ENCODE measurements around the gene PRIM2. TPM values are rescaled to one million over a fixed set of nuclear protein-coding genes. Genes with fewer than 3 reads are reported as not detected.
"Not testable (repeated sequence)": the region's sequence is repeated elsewhere in the genome, so short reads cannot be mapped to it uniquely, and the experiment has no call there.

The PRIM2 gene
- total and polyA plus RNA-seq, 9 of the 15 experiments (the other 6 are each of a cell fraction or from before 2014, with no cell fraction given) = 19.8 to 57.5 (median 33.4) TPM

DNA sequence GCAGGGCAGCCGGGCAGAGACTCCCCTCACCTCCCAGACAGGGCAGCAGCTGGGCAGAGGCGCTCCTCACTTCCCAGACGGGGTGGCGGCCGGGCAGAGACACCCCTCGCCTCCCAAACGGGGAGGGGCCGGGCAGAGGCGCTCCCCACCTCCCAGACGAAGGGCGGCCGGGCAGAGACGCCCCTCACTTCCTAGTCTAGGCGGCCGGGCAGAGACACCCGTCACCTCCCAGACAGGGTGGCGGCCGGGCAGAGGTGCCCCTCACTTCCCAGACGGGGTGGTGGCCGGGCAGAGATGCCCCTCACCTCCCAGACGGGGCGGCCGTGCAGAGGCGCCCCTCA is 6.6 kb upstream of the PRIM2 start:
- Histone ChIP-seq H3K4me1 (replicated peaks in 1 of 2; ENCODE audit: control insufficient read depth in 2 of 2, insufficient read depth in 2 of 2, low read length in 2 of 2) (peaks cover 0 to 2% of the 10 kb centered on the region in 2 experiments; a peak in 2 of 5 replicates), H4K20me1 (replicated peaks; ENCODE audit: control insufficient read depth, insufficient read depth, low read length) (no peaks in the 10 kb centered on the region), H3K9ac (ENCODE audit: insufficient read depth in 1 of 2, low read depth in 2 of 2, low read length in 2 of 2) (no peak overlapping the region), H3K79me2 (ENCODE audit: control insufficient read depth, insufficient read depth, low read length) (no peaks in the 10 kb centered on the region), H3K27ac (ENCODE audit: extremely low read depth, low read depth, low read length) (no peak overlapping the region), H2AFZ (ENCODE audit: low read depth, low read length) (no peak overlapping the region), H3K4me3 (no peak overlapping the region), H3K4me2 (ENCODE audit: insufficient read depth, low read length) (no peak overlapping the region), H3K9me1 (ENCODE audit: control insufficient read depth, insufficient read depth, low read length) (no peaks in the 10 kb centered on the region), H3K27me3 (ENCODE audit: control insufficient read depth in 2 of 2, insufficient read depth in 2 of 2, low read length in 2 of 2) (no peaks in the 10 kb centered on the region), H3K9me3 (replicated peaks; ENCODE audit: control insufficient read depth, insufficient read depth, low read depth, low read length) (no peaks in the 10 kb centered on the region), H3K36me3 (ENCODE audit: control insufficient read depth, insufficient read depth, low read length) (no peaks in the 10 kb centered on the region)
- ChIA-PET CTCF (ENCODE audit: low intra/inter-chr PET ratio) (no interaction called here), POLR2A (no interaction called here)
- no TSS peak for BruUV-seq (replicated peaks)
- no peak for ATAC-seq
- in situ Hi-C loops (cut with MboI) = loop anchor here (10.0 to 25.0 kb wide), 2 partner anchors 126 to 948 kb away; no protein-coding TSS in a partner anchor
- TF ChIP-seq, protein P1, sequence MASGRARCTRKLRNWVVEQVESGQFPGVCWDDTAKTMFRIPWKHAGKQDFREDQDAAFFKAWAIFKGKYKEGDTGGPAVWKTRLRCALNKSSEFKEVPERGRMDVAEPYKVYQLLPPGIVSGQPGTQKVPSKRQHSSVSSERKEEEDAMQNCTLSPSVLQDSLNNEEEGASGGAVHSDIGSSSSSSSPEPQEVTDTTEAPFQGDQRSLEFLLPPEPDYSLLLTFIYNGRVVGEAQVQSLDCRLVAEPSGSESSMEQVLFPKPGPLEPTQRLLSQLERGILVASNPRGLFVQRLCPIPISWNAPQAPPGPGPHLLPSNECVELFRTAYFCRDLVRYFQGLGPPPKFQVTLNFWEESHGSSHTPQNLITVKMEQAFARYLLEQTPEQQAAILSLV (tag; IDR thresholded peaks at IDR 0.05) = no peak
- TF ChIP-seq, protein P2, sequence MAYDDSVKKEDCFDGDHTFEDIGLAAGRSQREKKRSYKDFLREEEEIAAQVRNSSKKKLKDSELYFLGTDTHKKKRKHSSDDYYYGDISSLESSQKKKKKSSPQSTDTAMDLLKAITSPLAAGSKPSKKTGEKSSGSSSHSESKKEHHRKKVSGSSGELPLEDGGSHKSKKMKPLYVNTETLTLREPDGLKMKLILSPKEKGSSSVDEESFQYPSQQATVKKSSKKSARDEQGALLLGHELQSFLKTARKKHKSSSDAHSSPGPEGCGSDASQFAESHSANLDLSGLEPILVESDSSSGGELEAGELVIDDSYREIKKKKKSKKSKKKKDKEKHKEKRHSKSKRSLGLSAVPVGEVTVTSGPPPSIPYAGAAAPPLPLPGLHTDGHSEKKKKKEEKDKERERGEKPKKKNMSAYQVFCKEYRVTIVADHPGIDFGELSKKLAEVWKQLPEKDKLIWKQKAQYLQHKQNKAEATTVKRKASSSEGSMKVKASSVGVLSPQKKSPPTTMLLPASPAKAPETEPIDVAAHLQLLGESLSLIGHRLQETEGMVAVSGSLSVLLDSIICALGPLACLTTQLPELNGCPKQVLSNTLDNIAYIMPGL (CRISPR knock-in tag; IDR thresholded peaks at IDR 0.05) = no peak
- TF ChIP-seq FOS (IDR thresholded peaks at IDR 0.05; ENCODE audit: extremely low read depth, insufficient read length) = no peak
- 37% methylated on average over 13 of the region's 24 CpGs for WGBS (ENCODE audit: insufficient coverage, low coverage, missing lambda C conversion rate)
- intact Hi-C loops (cut with micrococcal nuclease) = loop anchor here (10.0 kb wide), 3 partner anchors 596 to 946 kb away; no protein-coding TSS in a partner anchor
- no peak for DNase-seq (ENCODE audit: extremely low read depth in 1 of 4, low spot score in 3 of 4)
- FAIRE-seq = no peak

DNA sequence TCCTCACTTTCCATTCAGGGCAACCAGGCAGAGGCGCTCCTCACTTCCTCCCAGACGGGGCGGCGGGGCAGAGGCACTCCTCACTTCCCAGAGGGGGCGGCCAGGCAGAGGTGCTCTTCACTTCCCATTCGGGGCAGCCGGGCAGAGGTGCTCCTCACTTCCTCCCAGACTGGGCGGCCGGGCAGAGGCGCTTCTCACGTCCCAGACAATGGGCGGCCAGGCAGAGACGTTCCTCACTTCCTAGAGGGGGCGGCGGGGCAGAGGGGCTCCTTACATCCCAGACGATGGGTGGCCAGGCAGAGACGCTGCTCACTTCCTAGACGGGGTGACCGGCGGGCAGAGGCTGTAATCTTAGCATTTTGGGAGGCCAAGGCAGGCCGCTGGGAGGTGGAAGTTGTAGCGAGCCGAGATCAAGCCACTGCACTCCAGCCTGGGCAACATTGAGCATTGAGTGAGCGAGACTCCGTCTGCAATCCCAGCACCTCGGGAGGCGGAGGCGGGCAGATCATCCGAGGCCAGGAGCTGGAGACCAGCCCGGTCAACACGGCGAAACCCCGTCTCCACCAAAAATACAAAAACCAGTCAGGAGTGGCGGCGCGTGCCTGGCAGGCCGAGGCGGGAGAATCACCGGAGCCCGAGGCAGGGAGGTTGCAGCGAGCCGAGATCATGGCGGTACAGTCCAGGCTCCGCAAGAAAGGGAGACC is 6.0 kb upstream of the PRIM2 start:
- FAIRE-seq; H3K27ac ChIP-seq (ENCODE audit: extremely low read depth, low read depth, low read length); H3K9me1 ChIP-seq (ENCODE audit: control insufficient read depth, insufficient read depth, low read length); H2AFZ ChIP-seq (ENCODE audit: low read depth, low read length); H3K79me2 ChIP-seq (ENCODE audit: control insufficient read depth, insufficient read depth, low read length); H3K36me3 ChIP-seq (ENCODE audit: control insufficient read depth, insufficient read depth, low read length); H3K27me3 ChIP-seq (ENCODE audit: control insufficient read depth in 2 of 2, insufficient read depth in 2 of 2, low read length in 2 of 2); POLR2A ChIA-PET; H3K4me1 ChIP-seq (replicated peaks in 1 of 2; ENCODE audit: control insufficient read depth in 2 of 2, insufficient read depth in 2 of 2, low read length in 2 of 2); BruUV-seq (replicated peaks); H3K9me3 ChIP-seq (replicated peaks; ENCODE audit: control insufficient read depth, insufficient read depth, low read depth, low read length); ATAC-seq; DNase-seq (ENCODE audit: extremely low read depth in 1 of 4, low spot score in 3 of 4); H3K4me3 ChIP-seq; CTCF ChIA-PET (ENCODE audit: low intra/inter-chr PET ratio); H4K20me1 ChIP-seq (replicated peaks; ENCODE audit: control insufficient read depth, insufficient read depth, low read length); H3K9ac ChIP-seq (ENCODE audit: insufficient read depth in 1 of 2, low read depth in 2 of 2, low read length in 2 of 2); H3K4me2 ChIP-seq (ENCODE audit: insufficient read depth, low read length): not testable (repeated sequence)
- 46% methylated on average over 18 of the region's 44 CpGs for WGBS (ENCODE audit: insufficient coverage, low coverage, missing lambda C conversion rate)
- intact Hi-C loops (cut with micrococcal nuclease) = loop anchor here (10.0 kb wide), 3 partner anchors 597 to 947 kb away; no protein-coding TSS in a partner anchor
- in situ Hi-C loops (cut with MboI) = loop anchor here (10.0 to 25.0 kb wide), 2 partner anchors 127 to 949 kb away; no protein-coding TSS in a partner anchor
